ENCODE measurements around the gene TUBA4A.
"Not testable (repeated sequence)": the region's sequence is repeated elsewhere in the genome, so short reads cannot be mapped to it uniquely, and the experiment has no call there.

The TUBA4A gene

GRCh38 chr2:219253753-219254589 is at the start of gene TUBA4A:
Gene TUBA4A, minus strand, starts transcription at chr2:219253918. Its CDS starts 60 bp downstream, at chr2:219253858.
- DNase-seq = peak; percentile 71 to 72

GRCh38 chr2:219302412-219302968 is 48.8 kb upstream of the TUBA4A start:
- DNase-seq = no peak

- no peak for DNase-seq
Observed at GRCh38 chr2:219300022-219300421, 46.3 kb upstream of the TUBA4A start.

GRCh38 chr2:219299372-219299760 is 45.6 kb upstream of the TUBA4A start:
- no peak for DNase-seq

- peak; percentile 76 to 83 for DNase-seq
Observed at GRCh38 chr2:219298759-219299371, 45.1 kb upstream of the TUBA4A start.

GRCh38 chr2:219297766-219298456 is 44.2 kb upstream of the TUBA4A start:
- DNase-seq = no peak

GRCh38 chr2:219296631-219297391 is 43.1 kb upstream of the TUBA4A start:
- DNase-seq = no peak

GRCh38 chr2:219296142-219296541 is 42.4 kb upstream of the TUBA4A start:
- no peak for DNase-seq

GRCh38 chr2:219294356-219295351 is 40.9 kb upstream of the TUBA4A start:
- DNase-seq = peak; percentile 72 to 77

GRCh38 chr2:219293736-219294231 is 40.1 kb upstream of the TUBA4A start:
- no peak for DNase-seq

- DNase-seq = no peak
Observed at GRCh38 chr2:219292616-219293015, 38.9 kb upstream of the TUBA4A start.

- DNase-seq = no peak
Observed at GRCh38 chr2:219291910-219292490, 38.3 kb upstream of the TUBA4A start.

- DNase-seq = no peak
Observed at GRCh38 chr2:219291394-219291793, 37.7 kb upstream of the TUBA4A start.

GRCh38 chr2:219290381-219291171 is 36.9 kb upstream of the TUBA4A start:
- no peak for DNase-seq

- peak; percentile 82 to 92 for DNase-seq
Observed at GRCh38 chr2:219289537-219290361, 36.0 kb upstream of the TUBA4A start.

- no peak for DNase-seq
Observed at GRCh38 chr2:219289195-219289536, 35.4 kb upstream of the TUBA4A start.

- DNase-seq = no peak
Observed at GRCh38 chr2:219287580-219288265, 34.0 kb upstream of the TUBA4A start.

GRCh38 chr2:219287116-219287440 is 33.4 kb upstream of the TUBA4A start:
- not testable (repeated sequence) for DNase-seq

All from hippocampal formation (tissue), 2 donors.